GM18498 (cell line): ENCODE measurements around the gene ACSL1.

ENCODE experiments used
- ATAC-seq: cut with Tn5 transposase; IDR thresholded peaks from one replicate; pipeline ENCODE4 v1.9.1; 2021; ENCODE audit warnings: mild to moderate bottlenecking, moderate library complexity; ENCODE audit not compliant: unreplicated experiment

The ACSL1 gene

GRCh38 chr4:184732126-184732525 lies 93.6 kb downstream of the ACSL1 start:
- ATAC-seq: no peak

GRCh38 chr4:184731056-184731455 lies 94.7 kb downstream of the ACSL1 start:
- no peak for ATAC-seq

- no peak for ATAC-seq
Observed at GRCh38 chr4:184729946-184730345, 95.8 kb downstream of the ACSL1 start.

GRCh38 chr4:184728858-184729257 lies 96.9 kb downstream of the ACSL1 start:
- no peak for ATAC-seq

GRCh38 chr4:184727430-184727829 lies 98.3 kb downstream of the ACSL1 start:
- no peak for ATAC-seq

DNA sequence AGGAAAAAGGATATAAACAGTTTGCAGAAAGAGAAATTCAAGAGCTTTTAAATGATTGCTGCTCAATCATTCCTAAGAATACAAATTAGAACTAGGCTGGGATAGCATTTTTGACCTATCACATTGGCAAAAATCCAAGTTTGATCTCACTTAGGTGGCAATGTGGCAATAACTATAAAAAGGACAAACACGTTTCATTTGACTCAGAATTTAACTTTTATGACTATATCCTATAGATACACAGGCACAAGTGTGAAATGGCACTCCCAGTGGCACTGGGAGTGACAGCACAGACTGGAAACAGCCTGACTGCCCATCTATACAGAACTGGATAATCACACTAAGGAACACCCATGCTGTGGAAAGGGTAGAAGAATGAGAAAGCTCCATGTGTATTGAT lies 103.0 kb downstream of the ACSL1 start:
- no peak for ATAC-seq

- ATAC-seq: no peak
Observed at GRCh38 chr4:184721254-184721653, 104.5 kb downstream of the ACSL1 start.

- ATAC-seq: no peak
Observed at GRCh38 chr4:184719407-184719806, 106.4 kb downstream of the ACSL1 start.

- ATAC-seq: no peak
Observed at GRCh38 chr4:184715526-184715925, 110.2 kb downstream of the ACSL1 start.

GRCh38 chr4:184713887-184714286 lies 111.9 kb downstream of the ACSL1 start:
- no peak for ATAC-seq

- no peak for ATAC-seq
Observed at GRCh38 chr4:184712322-184712721, 113.4 kb downstream of the ACSL1 start.

DNA sequence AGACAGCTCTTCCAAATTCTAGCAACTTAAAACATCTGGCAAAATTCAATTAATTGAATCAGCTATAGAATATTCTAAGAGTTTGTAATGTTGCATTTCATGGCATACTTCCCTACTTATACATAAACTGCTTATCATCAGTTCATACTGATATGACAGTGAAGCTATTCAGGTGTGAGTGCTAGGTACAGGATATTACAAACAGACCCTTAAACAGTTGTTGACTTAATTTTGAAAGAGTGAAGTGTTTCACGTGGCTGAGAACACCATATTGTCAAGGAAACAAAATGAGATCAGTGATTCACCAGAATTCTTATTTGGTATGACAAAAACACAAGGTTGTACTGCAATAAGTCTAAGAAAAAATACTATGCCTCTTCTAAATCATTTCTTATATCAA lies 119.3 kb downstream of the ACSL1 start:
- ATAC-seq: no peak

DNA sequence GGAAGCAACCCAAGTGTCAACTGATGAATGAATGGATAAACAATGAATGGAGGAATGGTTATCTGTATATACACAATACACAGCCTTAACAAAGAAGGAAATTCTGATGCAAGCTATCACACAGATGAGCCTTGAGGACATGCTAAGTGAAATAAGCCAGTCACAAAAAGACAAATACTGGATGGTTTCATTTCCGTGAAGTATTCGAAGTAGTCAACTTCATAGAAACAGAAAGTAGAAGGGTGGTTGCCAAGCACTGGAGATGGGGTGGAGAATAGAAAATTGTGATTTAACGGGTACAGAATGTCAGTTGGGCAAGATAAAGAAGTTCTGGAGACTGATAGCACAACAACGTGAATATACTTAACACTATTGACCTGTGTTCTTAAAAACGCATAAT lies 120.1 kb downstream of the ACSL1 start:
- no peak for ATAC-seq
